Testis (tissue), 2 donors: ENCODE measurements around the gene SLC28A1.

ENCODE experiments used
- POLR2A ChIP-seq: fragments of 450-650 bp; IDR thresholded peaks from one replicate; pipeline ENCODE4 v1.6.1; 2017; ENCODE audit warnings: antibody characterized with exemption, mild to moderate bottlenecking, moderate library complexity
- TF ChIP-seq, protein P1 (sequence below), 3 experiments: fragments of 450-650 bp in 2 of 3; fragments of 200-600 bp in 1 of 3; sonication (generic) in 1 of 3; IDR thresholded peaks; one replicate each; pipeline ENCODE4 v1.5.1; 2016 to 2019; ENCODE audit warnings: antibody characterized with exemption in 3 of 3, mild to moderate bottlenecking in 2 of 3, moderate library complexity in 1 of 3

DNA sequence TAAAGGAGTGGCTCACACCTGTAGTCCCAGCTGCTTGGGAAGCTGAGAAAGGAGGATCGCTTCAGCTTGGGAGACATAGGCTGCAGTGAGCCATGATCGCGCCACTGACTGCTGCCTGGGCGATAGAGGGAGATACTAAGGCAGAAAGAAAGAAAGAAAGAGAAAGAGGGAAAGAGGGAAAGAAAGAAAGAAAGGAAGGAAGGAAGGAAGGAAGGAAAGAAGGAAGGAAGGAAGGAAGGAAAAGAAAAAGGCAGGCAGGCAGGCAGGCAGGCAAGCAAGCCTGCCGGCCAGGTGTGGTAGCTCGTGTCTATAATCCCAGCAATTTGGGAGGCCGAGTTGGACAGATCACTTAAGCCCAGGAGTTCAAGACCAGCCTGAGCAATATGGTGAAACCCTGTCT, 15.3 kb downstream of the SLC28A1 start:
- TF ChIP-seq POLR2A: no peak
- TF ChIP-seq, protein P1, sequence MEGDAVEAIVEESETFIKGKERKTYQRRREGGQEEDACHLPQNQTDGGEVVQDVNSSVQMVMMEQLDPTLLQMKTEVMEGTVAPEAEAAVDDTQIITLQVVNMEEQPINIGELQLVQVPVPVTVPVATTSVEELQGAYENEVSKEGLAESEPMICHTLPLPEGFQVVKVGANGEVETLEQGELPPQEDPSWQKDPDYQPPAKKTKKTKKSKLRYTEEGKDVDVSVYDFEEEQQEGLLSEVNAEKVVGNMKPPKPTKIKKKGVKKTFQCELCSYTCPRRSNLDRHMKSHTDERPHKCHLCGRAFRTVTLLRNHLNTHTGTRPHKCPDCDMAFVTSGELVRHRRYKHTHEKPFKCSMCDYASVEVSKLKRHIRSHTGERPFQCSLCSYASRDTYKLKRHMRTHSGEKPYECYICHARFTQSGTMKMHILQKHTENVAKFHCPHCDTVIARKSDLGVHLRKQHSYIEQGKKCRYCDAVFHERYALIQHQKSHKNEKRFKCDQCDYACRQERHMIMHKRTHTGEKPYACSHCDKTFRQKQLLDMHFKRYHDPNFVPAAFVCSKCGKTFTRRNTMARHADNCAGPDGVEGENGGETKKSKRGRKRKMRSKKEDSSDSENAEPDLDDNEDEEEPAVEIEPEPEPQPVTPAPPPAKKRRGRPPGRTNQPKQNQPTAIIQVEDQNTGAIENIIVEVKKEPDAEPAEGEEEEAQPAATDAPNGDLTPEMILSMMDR (IDR thresholded peaks at IDR 0.05): no peak
